Stomach smooth muscle (tissue), 2 donors: ENCODE results near the gene TMUB1.
A peak's percentile ranks its signal among the peaks of the same experiment; 100 is the strongest.

Experiments
- H3K27ac ChIP-seq: one replicate; pipeline ENCODE4 v1.7.0; 2013; ENCODE audit warnings: mild to moderate bottlenecking, low read length, inconsistent platforms
- H3K27me3 ChIP-seq, 2 donors: one replicate each; pipeline ENCODE4 v1.7.0; 2013; ENCODE audit warnings: low read length in 2 of 2; ENCODE audit not compliant: insufficient read depth in 2 of 2, control insufficient read depth in 1 of 2
- H3K36me3 ChIP-seq, 2 donors: one replicate each; pipeline ENCODE4 v1.7.0; 2013; ENCODE audit warnings: low read length in 2 of 2; ENCODE audit not compliant: control insufficient read depth in 2 of 2, insufficient read depth in 2 of 2
- H3K4me1 ChIP-seq: one replicate; pipeline ENCODE4 v1.7.0; 2013; ENCODE audit warnings: low read length; ENCODE audit not compliant: control insufficient read depth, insufficient read depth
- H3K4me3 ChIP-seq, 2 donors: one replicate each; pipeline ENCODE4 v1.7.0; 2013; ENCODE audit warnings: low read length in 2 of 2
- H3K9ac ChIP-seq, 2 donors: one replicate each; pipeline ENCODE4 v1.7.0; 2013; ENCODE audit warnings: low read length in 2 of 2, mild to moderate bottlenecking in 1 of 2
- H3K9me3 ChIP-seq, 2 donors: one replicate each; pipeline ENCODE4 v1.7.0; 2013; ENCODE audit warnings: low read length in 2 of 2; ENCODE audit not compliant: control insufficient read depth in 2 of 2
- donor health status: healthy.
- donor health status: Pancreatic carcinoma.

The TMUB1 gene

GRCh38 chr7:151120896-151121295, 37.6 kb upstream of the TMUB1 start:
- H3K9ac ChIP-seq: no peak overlapping the region
- no peak overlapping the region for H3K27ac ChIP-seq
- H3K27me3 ChIP-seq: peaks cover 0 to 2% of the 10 kb centered on the region in 2 donors
- no peak overlapping the region for H3K4me3 ChIP-seq
- H3K36me3 ChIP-seq: peaks cover 16 to 47% of the 10 kb centered on the region in 2 donors
- H3K9me3 ChIP-seq: no peaks in the 10 kb centered on the region
- peaks cover 17% of the 10 kb centered on the region for H3K4me1 ChIP-seq

- no peaks in the 10 kb centered on the region for H3K27me3 ChIP-seq
- no peak overlapping the region for H3K4me3 ChIP-seq
- peaks cover 13% of the 10 kb centered on the region for H3K4me1 ChIP-seq
- no peaks in the 10 kb centered on the region for H3K9me3 ChIP-seq
- no peak overlapping the region for H3K27ac ChIP-seq
- H3K36me3 ChIP-seq: peaks cover 14 to 46% of the 10 kb centered on the region in 2 donors
- no peak overlapping the region for H3K9ac ChIP-seq
These were observed 36.6 kb upstream of the TMUB1 start for GRCh38 chr7:151119902-151120301.

- Histone ChIP-seq H3K4me1 (peaks cover 13% of the 10 kb centered on the region), H3K9me3 (no peaks in the 10 kb centered on the region), H3K27me3 (no peaks in the 10 kb centered on the region), H3K9ac (no peak overlapping the region), H3K4me3 (no peak overlapping the region), H3K36me3 (peaks cover 11 to 40% of the 10 kb centered on the region in 2 donors), H3K27ac (no peak overlapping the region)
These were observed 35.7 kb upstream of the TMUB1 start for GRCh38 chr7:151119055-151119415.

- no peak overlapping the region for H3K27ac ChIP-seq
- H3K4me1 ChIP-seq: peaks cover 12% of the 10 kb centered on the region
- no peaks in the 10 kb centered on the region for H3K27me3 ChIP-seq
- H3K4me3 ChIP-seq: no peak overlapping the region
- H3K9me3 ChIP-seq: no peaks in the 10 kb centered on the region
- no peak overlapping the region for H3K9ac ChIP-seq
- peaks cover 11 to 36% of the 10 kb centered on the region in 2 donors for H3K36me3 ChIP-seq
These were observed 35.1 kb upstream of the TMUB1 start for GRCh38 chr7:151118108-151119054.

- Histone ChIP-seq H3K27ac (no peak overlapping the region), H3K36me3 (peaks cover 11 to 34% of the 10 kb centered on the region in 2 donors), H3K4me3 (no peak overlapping the region), H3K9ac (no peak overlapping the region), H3K27me3 (no peaks in the 10 kb centered on the region), H3K9me3 (no peaks in the 10 kb centered on the region), H3K4me1 (peaks cover 15% of the 10 kb centered on the region)
These were observed 34.3 kb upstream of the TMUB1 start for GRCh38 chr7:151117565-151117964.

- Histone ChIP-seq H3K9me3 (no peaks in the 10 kb centered on the region), H3K4me3 (no peak overlapping the region), H3K36me3 (peaks cover 11 to 34% of the 10 kb centered on the region in 2 donors), H3K27me3 (no peaks in the 10 kb centered on the region), H3K9ac (no peak overlapping the region), H3K27ac (no peak overlapping the region), H3K4me1 (peaks cover 15% of the 10 kb centered on the region)
These were observed 33.5 kb upstream of the TMUB1 start for GRCh38 chr7:151116603-151117440.

- H3K36me3 ChIP-seq: peaks cover 11 to 25% of the 10 kb centered on the region in 2 donors
- no peaks in the 10 kb centered on the region for H3K9me3 ChIP-seq
- peak overlapping the region in 1 of 2 donors; percentile 47 for H3K4me3 ChIP-seq
- H3K4me1 ChIP-seq: peaks cover 18% of the 10 kb centered on the region
- H3K27me3 ChIP-seq: no peaks in the 10 kb centered on the region
- no peak overlapping the region for H3K9ac ChIP-seq
- no peak overlapping the region for H3K27ac ChIP-seq
These were observed 32.6 kb upstream of the TMUB1 start for GRCh38 chr7:151115836-151116418.

GRCh38 chr7:151115121-151115835, 32.0 kb upstream of the TMUB1 start:
- H3K9ac ChIP-seq: no peak overlapping the region
- no peaks in the 10 kb centered on the region for H3K9me3 ChIP-seq
- peaks cover 11 to 19% of the 10 kb centered on the region in 2 donors for H3K36me3 ChIP-seq
- peaks cover 25% of the 10 kb centered on the region for H3K4me1 ChIP-seq
- H3K27me3 ChIP-seq: no peaks in the 10 kb centered on the region
- H3K27ac ChIP-seq: no peak overlapping the region
- H3K4me3 ChIP-seq: peak overlapping the region in 1 of 2 donors; percentile 47

GRCh38 chr7:151114151-151115090, 31.1 kb upstream of the TMUB1 start:
- H3K27me3 ChIP-seq: no peaks in the 10 kb centered on the region
- peak overlapping the region in 1 of 2 donors; percentile 47 for H3K4me3 ChIP-seq
- H3K4me1 ChIP-seq: peaks cover 33% of the 10 kb centered on the region
- peaks cover 11 to 15% of the 10 kb centered on the region in 2 donors for H3K36me3 ChIP-seq
- H3K27ac ChIP-seq: no peak overlapping the region
- no peak overlapping the region for H3K9ac ChIP-seq
- no peaks in the 10 kb centered on the region for H3K9me3 ChIP-seq
